H1 (cell line): ENCODE results near the gene PCID2. TPM values are rescaled to one million over a fixed set of nuclear protein-coding genes. Genes with fewer than 3 reads are reported as not detected.

Experiments used
- ZNF274 ChIP-seq: IDR thresholded peaks from 2 replicates; pipeline ENCODE4 v1.7.0; 2012; ENCODE audit warnings: low read length, borderline replicate concordance; ENCODE audit errors: extremely low read depth
- polyA plus RNA-seq, 7 experiments: library from polyadenylated mRNA; depleted of rRNA in 3 of 7; stranded (reverse) in 5 of 7; unstranded in 2 of 7; fragments of >200 nt in 5 of 7; fragments of 200-250 nt in 2 of 7; gene quantifications; 1 replicate in 5 of 7; 2 replicates in 1 of 7; 4 replicates in 1 of 7; pipeline versions ENCODE4 v1.2.1 to v1.2.3, GENCODE V29; 2011 to 2013; ENCODE audit warnings: missing spikeins in 2 of 7, mixed read lengths in 2 of 7
- total RNA-seq: library from RNA; stranded (reverse); fragmentation: NEBNext Ultra II Directional; extraction: Animal tissue kit (Norgen Biotek cat#: 25700); gene quantifications from 2 replicates; pipeline ENCODE4 v1.2.1, GENCODE V29; 2021

Gene PCID2
- total and polyA plus RNA-seq, 2 of the 8 experiments (the other 6 are each of a cell fraction or from before 2014, with no cell fraction given), result 72.4 to 72.8 TPM

GRCh38 chr13:113152691-113152983 is 55.8 kb downstream of the PCID2 start (continued):
- no peak for TF ChIP-seq ZNF274
